ENCODE data around the gene TTI1.

GRCh38 chr20:37937686-37938085, 95.6 kb downstream of the TTI1 start:
- TF ChIP-seq CTCF (IDR thresholded peaks at IDR 0.05; ENCODE audit: poor library complexity) (no peak), EZH2phosphoT487 (IDR thresholded peaks at IDR 0.05; ENCODE audit: low read depth, severe bottlenecking, unreplicated experiment) (no peak), EZH2 (IDR thresholded peaks at IDR 0.05; ENCODE audit: borderline replicate concordance) (no peak)

Data from hepatocyte (in vitro differentiated cells).